HEK293T (cell line): ENCODE results near the gene FAM168A.

Experiments used
- CTCF ChIA-PET: fragments of 350-600 bp; formaldehyde crosslinking; extraction: SDS; loops from one replicate; lab custom pipeline; 2021; ENCODE audit warnings: antibody characterized with exemption, inconsistent platforms; lab: Yijun Ruan, JAX
- POLR2A ChIA-PET: fragments of 350-600 bp; formaldehyde crosslinking; extraction: SDS; loops from one replicate; lab custom pipeline; 2020; ENCODE audit warnings: antibody characterized with exemption, inconsistent platforms; lab: Yijun Ruan, JAX
- DNase-seq: peaks from one replicate; pipeline ENCODE4 v3.0.0; 2012; ENCODE audit warnings: mixed read lengths; ENCODE audit errors: extremely low spot score
- ARNT ChIP-seq: fragments of 450-650 bp; IDR thresholded peaks from 2 replicates; pipeline ENCODE4 v1.6.1; 2017; ENCODE audit warnings: mild to moderate bottlenecking
- BHLHE40 ChIP-seq: fragments of 450-650 bp; IDR thresholded peaks from 2 replicates; pipeline ENCODE4 v1.6.1; 2016; ENCODE audit warnings: mild to moderate bottlenecking, moderate library complexity, borderline replicate concordance
- CTBP1 ChIP-seq: fragments of 450-650 bp; IDR thresholded peaks from 2 replicates; pipeline ENCODE4 v1.6.1; 2016; ENCODE audit warnings: borderline replicate concordance
- ELF4 ChIP-seq: fragments of 450-650 bp; IDR thresholded peaks from 2 replicates; pipeline ENCODE4 v1.6.1; 2017; ENCODE audit warnings: antibody characterized with exemption
- FOXA1 ChIP-seq: fragments of 450-650 bp; IDR thresholded peaks from 2 replicates; pipeline ENCODE4 v1.6.1; 2016; ENCODE audit warnings: mild to moderate bottlenecking
- FOXK2 ChIP-seq: fragments of 450-650 bp; IDR thresholded peaks from 2 replicates; pipeline ENCODE4 v1.6.1; 2016; ENCODE audit warnings: mild to moderate bottlenecking
- FOXM1 ChIP-seq: fragments of 450-650 bp; IDR thresholded peaks from 2 replicates; pipeline ENCODE4 v1.6.1; 2017; ENCODE audit warnings: mild to moderate bottlenecking, borderline replicate concordance
- HDGF ChIP-seq: fragments of 450-650 bp; IDR thresholded peaks from 2 replicates; pipeline ENCODE4 v1.6.1; 2017; ENCODE audit warnings: antibody characterized with exemption, borderline replicate concordance
- L3MBTL2 ChIP-seq: fragments of 450-650 bp; conservative IDR thresholded peaks from 2 replicates; pipeline ENCODE4 v1.6.1; 2016; ENCODE audit warnings: mild to moderate bottlenecking
- LEF1 ChIP-seq: fragments of 450-650 bp; IDR thresholded peaks from 2 replicates; pipeline ENCODE4 v1.6.1; 2017; ENCODE audit warnings: mild to moderate bottlenecking, borderline replicate concordance
- NFRKB ChIP-seq: fragments of 450-650 bp; IDR thresholded peaks from 2 replicates; pipeline ENCODE4 v1.6.1; 2016; ENCODE audit warnings: mild to moderate bottlenecking, moderate library complexity
- PKNOX1 ChIP-seq: fragments of 450-650 bp; IDR thresholded peaks from 2 replicates; pipeline ENCODE4 v1.6.1; 2016
- SP1 ChIP-seq: fragments of 450-650 bp; IDR thresholded peaks from 2 replicates; pipeline ENCODE4 v1.6.1; 2017
- SUZ12 ChIP-seq: fragments of 450-650 bp; IDR thresholded peaks from 2 replicates; pipeline ENCODE4 v1.6.1; 2016; ENCODE audit warnings: mild to moderate bottlenecking
- TARDBP ChIP-seq: fragments of 450-650 bp; IDR thresholded peaks from 2 replicates; pipeline ENCODE4 v1.6.1; 2016
- ZNF384 ChIP-seq: fragments of 450-650 bp; IDR thresholded peaks from 2 replicates; pipeline ENCODE4 v1.6.1; 2016

FAM168A gene

DNA sequence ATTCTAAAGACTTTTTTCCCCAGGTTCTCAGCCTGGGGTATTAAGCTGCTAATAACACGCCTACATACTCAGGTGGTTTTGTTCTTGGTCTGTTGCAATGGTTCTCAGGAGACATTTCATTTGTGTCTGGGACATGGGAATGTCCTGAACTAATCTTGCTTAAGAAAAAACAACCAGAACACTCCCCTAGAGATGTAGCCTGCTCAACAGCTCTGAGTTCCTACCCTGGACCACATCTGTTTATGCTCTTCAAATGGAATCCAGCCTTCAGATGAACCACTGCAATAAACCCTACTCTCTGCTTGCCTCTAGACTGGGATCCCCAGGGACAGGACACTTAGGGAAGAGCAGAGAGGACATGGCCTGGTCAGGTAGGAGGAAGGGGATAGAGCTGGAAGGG, 191.8 kb downstream of the FAM168A start:
- POLR2A ChIA-PET = no interaction called here
- TF ChIP-seq PKNOX1 = no peak
- no peak for TF ChIP-seq LEF1
- TF ChIP-seq NFRKB = no peak
- no peak for TF ChIP-seq FOXK2
- no peak for TF ChIP-seq FOXA1
- no peak for TF ChIP-seq FOXM1
- TF ChIP-seq SP1 = no peak
- no peak for DNase-seq
- CTCF ChIA-PET = interaction anchor here (1.3 kb wide), 1 partner anchor 55 kb away, joined by 3 read pairs; no protein-coding TSS in a partner anchor

DNA sequence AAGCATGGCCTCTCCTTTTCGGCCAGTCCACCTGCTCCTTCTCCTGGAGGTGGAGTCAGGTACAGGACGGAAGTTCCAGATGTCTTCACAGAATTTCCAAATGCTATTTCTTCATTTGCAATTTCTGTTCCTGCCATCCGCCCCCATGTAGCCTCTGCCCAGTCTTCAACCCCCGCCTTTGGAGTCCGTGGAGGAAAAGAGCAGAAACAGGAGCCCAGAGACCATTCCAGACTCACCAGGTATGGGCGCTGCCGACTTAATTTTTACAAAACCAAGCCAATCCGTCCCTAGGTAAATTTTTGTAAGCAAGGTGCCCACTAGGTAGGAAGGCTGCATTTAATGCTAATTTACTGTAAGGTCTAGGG, 192.8 kb downstream of the FAM168A start:
- ChIA-PET POLR2A (no interaction called here), CTCF (no interaction called here)
- TF ChIP-seq L3MBTL2 (no peak), CTBP1 (no peak), FOXK2 (no peak), ARNT (no peak), FOXA1 (no peak), HDGF (no peak), TARDBP (no peak), PKNOX1 (no peak), FOXM1 (no peak), SUZ12 (no peak), LEF1 (no peak), BHLHE40 (no peak), ELF4 (no peak), ZNF384 (no peak), SP1 (no peak), NFRKB (no peak)
- DNase-seq = no peak

- ChIA-PET POLR2A (no interaction called here), CTCF (no interaction called here)
- no peak for TF ChIP-seq ELF4
- TF ChIP-seq ZNF384 = no peak
- TF ChIP-seq PKNOX1 = no peak
- no peak for TF ChIP-seq FOXK2
- TF ChIP-seq NFRKB = no peak
- no peak for TF ChIP-seq FOXM1
- TF ChIP-seq SP1 = no peak
- TF ChIP-seq FOXA1 = no peak
- TF ChIP-seq ARNT = no peak
- no peak for TF ChIP-seq BHLHE40
- no peak for TF ChIP-seq TARDBP
- TF ChIP-seq L3MBTL2 = no peak
- DNase-seq = no peak
Observed at GRCh38 chr11:73404506-73405145, 193.3 kb downstream of the FAM168A start.

- DNase-seq = peak; percentile 71
- TF ChIP-seq BHLHE40 (no peak), SUZ12 (no peak), PKNOX1 (no peak), L3MBTL2 (no peak), ELF4 (no peak), FOXK2 (no peak), TARDBP (no peak), ARNT (no peak)
- ChIA-PET POLR2A (no interaction called here), CTCF (no interaction called here)
Observed at GRCh38 chr11:73404048-73404447, 193.9 kb downstream of the FAM168A start.

DNA sequence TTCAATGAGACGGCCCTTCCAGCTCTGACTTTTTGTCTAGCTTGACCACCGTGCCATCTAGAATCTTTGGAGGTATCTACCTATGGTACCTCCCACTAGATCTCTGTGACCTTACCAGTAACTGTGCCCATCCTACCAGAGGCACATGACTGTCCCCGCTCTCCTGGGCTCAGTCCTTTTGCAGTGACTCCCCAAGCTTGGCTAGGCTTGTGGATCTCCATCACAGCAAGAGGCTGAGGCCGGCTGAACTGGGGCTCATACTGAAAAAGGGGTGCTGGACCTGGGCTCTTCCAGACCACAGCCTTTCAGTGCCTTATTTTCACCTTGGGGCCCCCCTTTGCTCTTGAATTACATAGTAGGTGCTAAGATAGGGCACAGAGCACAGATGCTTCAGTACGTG, 194.4 kb downstream of the FAM168A start:
- no peak for DNase-seq
- POLR2A ChIA-PET = no interaction called here
- TF ChIP-seq FOXA1 (no peak), CTBP1 (no peak)
- CTCF ChIA-PET = no interaction called here

GRCh38 chr11:73402834-73403185, 195.1 kb downstream of the FAM168A start:
- DNase-seq = no peak
- POLR2A ChIA-PET = no interaction called here
- TF ChIP-seq FOXK2 (no peak), CTBP1 (no peak)
- CTCF ChIA-PET = interaction anchor here (1.1 kb wide), 2 partner anchors 9 to 258 kb away, joined by 3 to 6 read pairs; no protein-coding TSS in a partner anchor
